ENCODE data around the gene P3H1. TPM values are rescaled to one million over a fixed set of nuclear protein-coding genes. Genes with fewer than 3 reads are reported as not detected.
A peak's percentile ranks its signal among the peaks of the same experiment; 100 is the strongest.

P3H1 gene
- polyA plus RNA-seq, 1 of the 3 experiments (the other 2 are of a cell fraction): 66.8 TPM

- Histone ChIP-seq H3F3A (replicated peaks; ENCODE audit: insufficient read depth) (peaks cover 14% of the 10 kb centered on the region), H4K20me1 (ENCODE audit: insufficient read depth) (peaks cover 15% of the 10 kb centered on the region), H3K27ac (ENCODE audit: low read depth in 2 of 2, low read length in 1 of 2) (peak overlapping the region; percentile 60 to 84; a peak in 3 of 4 replicates), H3K27me3 (ENCODE audit: insufficient read depth) (no peaks in the 10 kb centered on the region), H2AFZ (ENCODE audit: low read depth) (peak overlapping the region; percentile 68; the same call in 1 of the 2 replicates), H3K4me1 (ENCODE audit: control insufficient read depth in 1 of 2, insufficient read depth in 2 of 2, low read depth in 1 of 2, low read length in 1 of 2) (peaks cover 4 to 12% of the 10 kb centered on the region in 2 experiments; a peak in 2 of 4 replicates), H3K4me2 (peak overlapping the region; percentile 87), H3K9me2 (no peaks in the 10 kb centered on the region), H3K9me3 (no peaks in the 10 kb centered on the region), H3K9ac (peak overlapping the region; percentile 88), H3K79me2 (ENCODE audit: insufficient read depth) (peaks cover 81% of the 10 kb centered on the region), H3K4me3 (ENCODE audit: low read depth in 2 of 2, low read length in 1 of 2) (peak overlapping the region; percentile 77 to 91), H3K36me3 (replicated peaks in 1 of 2; ENCODE audit: control insufficient read depth in 1 of 2, insufficient read depth in 2 of 2, low read length in 1 of 2) (peaks cover 8 to 19% of the 10 kb centered on the region in 2 experiments)
- 6% methylated on average over 7 of the region's 7 CpGs for WGBS (ENCODE audit: low lambda C conversion rate)
- DNase-seq: no peak
- no peak for TF ChIP-seq MEF2A (IDR thresholded peaks at IDR 0.05; ENCODE audit: borderline replicate concordance, low read depth)
- POLR2A ChIA-PET: interaction anchor here (2.0 kb wide), 1 partner anchor 83 kb away, joined by 11 read pairs; the partner anchor contains the start of gene YBX1
- CTCF ChIA-PET: interaction anchor here (0.7 to 10.1 kb wide), 12 partner anchors 9 to 590 kb away, joined by 3 to 75 read pairs (median 4); partner anchors contain the start of genes YBX1 and ZNF691
Observed at GRCh38 chr1:42765269-42765668, 1.6 kb downstream of the P3H1 start.

GRCh38 chr1:42762269-42762668 is 4.6 kb downstream of the P3H1 start:
- H3K9ac ChIP-seq: no peak overlapping the region
- TF ChIP-seq GATA2 (CRISPR knock-in tag; IDR thresholded peaks at IDR 0.05): no peak
- TF ChIP-seq EP300 (IDR thresholded peaks at IDR 0.05; ENCODE audit: borderline replicate concordance in 1 of 2, low read depth in 1 of 2, low read length in 1 of 2): no peak
- TF ChIP-seq ZBTB33 (IDR thresholded peaks at IDR 0.05; ENCODE audit: borderline replicate concordance, low read depth): no peak
- no peak for TF ChIP-seq IRF3 (IDR thresholded peaks at IDR 0.05; ENCODE audit: low read depth, low read length)
- no peak for TF ChIP-seq FOXM1 (IDR thresholded peaks at IDR 0.05; ENCODE audit: low read depth)
- TF ChIP-seq PBX3 (IDR thresholded peaks at IDR 0.05): no peak
- no peak for TF ChIP-seq FOXJ3 (CRISPR knock-in tag; IDR thresholded peaks at IDR 0.05)
- no peak for TF ChIP-seq TCF12 (IDR thresholded peaks at IDR 0.05)
- no peak for TF ChIP-seq RCOR1 (IDR thresholded peaks at IDR 0.05; ENCODE audit: low read length)
- TF ChIP-seq CTCF (IDR thresholded peaks at IDR 0.05): no peak
- TF ChIP-seq USF1 (IDR thresholded peaks at IDR 0.05; ENCODE audit: borderline replicate concordance, low read depth): no peak
- no peak for TF ChIP-seq MAX (IDR thresholded peaks at IDR 0.05; ENCODE audit: low read depth)
- peaks cover 14% of the 10 kb centered on the region for H3F3A ChIP-seq (replicated peaks; ENCODE audit: insufficient read depth)
- H3K79me2 ChIP-seq (ENCODE audit: insufficient read depth): peaks cover 51% of the 10 kb centered on the region
- WGBS (ENCODE audit: low lambda C conversion rate): 70% methylated on average over 3 of the region's 5 CpGs
- no peak overlapping the region for H3K4me2 ChIP-seq
- ChIA-PET CTCF (interaction anchor here (0.7 to 3.6 kb wide), 4 partner anchors 9 to 589 kb away, joined by 3 to 13 read pairs (median 4); no protein-coding TSS in a partner anchor), POLR2A (interaction anchor here (2.3 kb wide), 1 partner anchor 80 kb away, joined by 7 read pairs; the partner anchor contains the start of gene YBX1)
- H2AFZ ChIP-seq (ENCODE audit: low read depth): no peak overlapping the region
- peaks cover 4 to 5% of the 10 kb centered on the region in 2 experiments; a peak in 2 of 4 replicates for H3K4me1 ChIP-seq (ENCODE audit: control insufficient read depth in 1 of 2, insufficient read depth in 2 of 2, low read depth in 1 of 2, low read length in 1 of 2)
- H3K27me3 ChIP-seq (ENCODE audit: insufficient read depth): no peaks in the 10 kb centered on the region
- DNase-seq: no peak
- H3K9me3 ChIP-seq: no peaks in the 10 kb centered on the region
- no peak overlapping the region for H3K27ac ChIP-seq (ENCODE audit: low read depth in 2 of 2, low read length in 1 of 2)
- H3K9me2 ChIP-seq: no peaks in the 10 kb centered on the region
- no peak overlapping the region for H3K4me3 ChIP-seq (ENCODE audit: low read depth in 2 of 2, low read length in 1 of 2)
- H4K20me1 ChIP-seq (ENCODE audit: insufficient read depth): peaks cover 15% of the 10 kb centered on the region
- peaks cover 26 to 38% of the 10 kb centered on the region in 2 experiments for H3K36me3 ChIP-seq (replicated peaks in 1 of 2; ENCODE audit: control insufficient read depth in 1 of 2, insufficient read depth in 2 of 2, low read length in 1 of 2)

Measured in SK-N-SH (cell line).